GM12891 (cell line): Measurements from ENCODE around the gene SMYD3.

Experiments
- POLR2A ChIP-seq: IDR thresholded peaks from 2 replicates; pipeline ENCODE4 v1.6.1; 2011; ENCODE audit warnings: low read depth, low read length, control low read depth
- POLR2AphosphoS5 ChIP-seq: IDR thresholded peaks from 2 replicates; pipeline ENCODE4 v1.6.1; 2011; ENCODE audit warnings: low read depth, low read length, control low read depth

DNA sequence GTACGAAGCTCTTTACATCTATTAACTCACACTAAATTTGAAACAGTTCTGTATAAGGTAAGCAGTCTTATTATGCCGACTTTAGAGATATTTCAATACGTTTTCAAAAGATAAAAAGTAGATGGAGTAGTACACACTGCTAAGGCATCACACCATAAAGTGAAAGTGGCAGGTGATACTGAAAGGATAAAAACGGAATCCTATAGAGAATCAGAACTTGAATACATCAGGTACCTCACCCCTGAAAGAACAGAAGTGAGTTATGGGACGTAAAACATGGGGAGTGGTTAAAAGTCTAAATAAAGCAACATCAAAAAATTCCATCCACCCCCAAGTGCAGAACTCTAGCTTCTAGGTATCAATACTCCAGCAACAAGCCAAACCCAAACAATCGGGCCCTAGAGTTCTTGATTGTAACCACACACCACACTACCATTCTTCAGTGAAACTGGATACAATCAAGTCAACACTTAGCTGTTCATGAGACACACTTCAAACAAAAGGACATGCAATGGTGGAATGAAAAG, 142.6 kb downstream of the SMYD3 start:
- TF ChIP-seq POLR2AphosphoS5, result no peak
- no peak for TF ChIP-seq POLR2A
